NK-92 treated with Interleukin-12 subunit alpha and Interleukin-12 subunit beta, amount 100 ng/mL, for 24 hours (cell line): ENCODE measurements around the gene PCNT.

ENCODE experiments used
- DNase-seq: peaks from one replicate; lab custom pipeline; 2025; lab: John Stamatoyannopoulos, UW

PCNT gene

GRCh38 chr21:46483300-46484295, 159.6 kb downstream of the PCNT start:
- no peak for DNase-seq

- no peak for DNase-seq
These were observed 162.6 kb downstream of the PCNT start for GRCh38 chr21:46486481-46487126.

GRCh38 chr21:46489162-46489663, 165.3 kb downstream of the PCNT start:
- DNase-seq, result no peak

GRCh38 chr21:46489800-46490199, 165.8 kb downstream of the PCNT start:
- DNase-seq, result no peak

- DNase-seq, result no peak
These were observed 167.6 kb downstream of the PCNT start for GRCh38 chr21:46491553-46491952.

GRCh38 chr21:46492851-46493250, 168.9 kb downstream of the PCNT start:
- no peak for DNase-seq

- no peak for DNase-seq
These were observed 169.9 kb downstream of the PCNT start for GRCh38 chr21:46493828-46494227.
